ENCODE data around the gene FCRL1.

The FCRL1 gene

DNA sequence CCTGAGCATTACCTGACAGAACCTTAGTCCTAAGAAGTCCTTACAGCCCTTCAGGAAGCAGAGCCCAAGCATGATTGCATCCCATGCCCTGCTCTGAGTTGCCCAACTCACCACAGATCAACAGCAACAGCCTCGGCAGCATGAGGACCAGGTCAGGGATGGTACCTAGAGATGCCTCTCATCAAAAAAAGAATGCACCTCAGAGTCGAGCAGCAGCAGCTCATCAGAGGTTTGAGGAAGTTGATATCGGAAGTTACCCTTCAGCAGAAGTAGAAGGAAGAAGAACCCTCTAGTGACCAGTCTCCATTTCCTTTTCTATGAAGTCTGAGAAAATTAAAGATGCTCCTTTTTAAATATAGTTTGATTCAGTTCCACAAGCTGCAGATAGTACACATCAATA lies at the start of gene FCRL1:
FCRL1 (minus strand) TSS at position 225 of the 400 bp plus-strand sequence; CDS start at position 142, 83 bp downstream.
- DNase-seq (ENCODE audit: low read depth in 1 of 2, low spot score in 1 of 2) = no peak

GRCh38 chr1:157868654-157869053 lies 48.7 kb upstream of the FCRL1 start:
- no peak for DNase-seq (ENCODE audit: low read depth in 1 of 2, low spot score in 1 of 2)

- DNase-seq (ENCODE audit: low read depth in 1 of 2, low spot score in 1 of 2) = no peak
These were observed 42.5 kb upstream of the FCRL1 start for GRCh38 chr1:157862114-157863070.

GRCh38 chr1:157856538-157856937 lies 36.6 kb upstream of the FCRL1 start:
- no peak for DNase-seq (ENCODE audit: low read depth in 1 of 2, low spot score in 1 of 2)

- DNase-seq (ENCODE audit: low read depth in 1 of 2, low spot score in 1 of 2) = no peak
These were observed 32.6 kb upstream of the FCRL1 start for GRCh38 chr1:157852476-157852875.

GRCh38 chr1:157849229-157849875 lies 29.4 kb upstream of the FCRL1 start:
- DNase-seq (ENCODE audit: low read depth in 1 of 2, low spot score in 1 of 2) = no peak

DNA sequence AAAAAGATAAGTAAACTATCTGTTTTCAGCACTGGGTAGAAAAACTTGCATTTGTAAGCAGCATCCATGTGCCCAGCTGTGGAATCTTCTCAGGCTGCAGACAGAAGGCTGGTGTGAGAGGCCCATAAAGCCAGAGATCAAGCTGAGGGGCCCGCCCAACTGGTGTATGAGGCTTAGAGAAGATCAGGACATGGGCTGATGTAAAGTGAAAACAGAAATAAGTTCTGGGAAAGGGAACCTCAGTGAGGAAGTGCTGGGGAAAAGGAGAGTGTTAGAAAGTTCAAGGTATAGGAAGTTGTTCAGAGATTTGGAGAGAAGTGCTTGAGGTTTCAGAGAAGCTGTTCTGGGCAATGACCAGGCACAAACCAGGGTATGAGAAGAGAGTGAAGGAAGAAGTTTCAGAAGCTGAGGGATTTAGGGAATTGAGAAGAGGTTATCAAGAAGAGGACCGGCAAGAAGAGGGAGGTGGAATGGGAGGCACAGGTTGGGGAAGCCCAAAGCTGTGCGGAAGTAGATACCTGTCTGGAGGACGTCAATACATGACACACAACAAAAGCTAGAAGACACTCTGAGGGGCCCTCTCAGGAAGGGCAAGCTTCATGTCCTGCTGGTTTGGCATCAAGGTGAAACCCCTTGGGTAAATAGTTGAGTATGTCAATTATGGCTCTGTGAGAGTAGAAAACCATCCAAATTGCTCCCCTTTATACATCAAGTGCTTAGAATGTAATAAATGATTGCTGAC lies 24.3 kb upstream of the FCRL1 start:
- no peak for DNase-seq (ENCODE audit: low read depth in 1 of 2, low spot score in 1 of 2)

DNA sequence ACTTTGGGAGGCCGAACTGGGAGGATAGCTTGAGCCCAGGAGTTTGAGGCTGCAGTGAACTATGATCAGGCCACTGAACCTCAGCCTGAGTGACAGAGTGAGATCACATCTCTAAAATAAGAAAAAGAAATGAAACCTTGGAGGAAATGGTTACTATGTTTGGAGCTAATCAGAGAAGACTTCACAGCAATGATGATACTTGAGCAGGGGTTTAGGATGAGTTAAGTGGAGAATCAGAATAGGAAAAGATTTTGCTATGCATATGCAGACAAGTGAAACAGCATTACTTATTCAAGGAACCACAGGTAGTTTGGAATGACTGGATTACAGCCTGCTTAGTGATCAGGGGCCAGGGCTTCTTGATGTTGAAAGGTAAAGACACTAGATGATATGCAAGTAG lies 23.0 kb upstream of the FCRL1 start:
- DNase-seq (ENCODE audit: low read depth in 1 of 2, low spot score in 1 of 2) = no peak

DNA sequence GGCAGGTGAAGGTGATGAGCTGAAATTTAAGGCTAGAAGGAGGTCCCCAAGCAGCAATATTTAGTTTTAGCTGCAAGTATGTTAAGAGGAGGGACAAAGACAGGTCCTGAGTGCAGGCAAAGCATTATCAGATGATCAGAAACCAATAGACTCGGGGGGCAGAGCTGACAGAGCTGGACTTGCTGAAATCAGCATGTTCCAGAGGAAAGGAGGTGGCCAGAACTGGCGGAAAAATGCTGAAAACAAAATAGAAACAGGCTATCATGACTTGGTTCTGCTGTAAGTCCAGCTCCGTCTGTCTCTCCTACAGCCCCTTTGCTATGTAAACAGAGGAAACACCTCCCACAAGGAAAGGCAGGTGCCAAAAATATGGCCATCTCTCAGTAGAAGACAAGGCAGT lies 21.8 kb upstream of the FCRL1 start, which contains the start of gene CD5L:
CD5L (minus strand) TSS at position 101 of the 400 bp plus-strand sequence. CDS start 107 bp downstream, outside the sequence.
- no peak for DNase-seq (ENCODE audit: low read depth in 1 of 2, low spot score in 1 of 2)

DNA sequence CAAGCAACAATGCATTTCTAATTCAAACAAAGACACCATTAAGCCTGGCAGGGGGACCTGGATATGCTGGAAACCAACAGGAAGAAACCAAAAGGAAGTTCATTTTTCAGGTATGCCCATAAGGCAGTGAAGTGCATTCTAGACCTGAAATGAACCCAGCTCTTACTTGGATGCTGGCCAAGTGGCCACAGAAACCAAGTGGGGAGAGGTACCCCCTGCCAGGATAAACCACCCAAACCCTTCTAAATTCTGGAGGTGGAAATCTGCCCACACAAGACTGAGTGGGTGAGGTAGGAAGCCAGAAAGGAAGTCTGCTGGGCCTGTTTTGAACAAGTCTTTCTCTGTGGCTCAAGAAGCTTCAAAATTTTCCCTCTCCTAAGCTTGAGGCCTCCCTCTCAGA lies 19.0 kb upstream of the FCRL1 start:
- no peak for DNase-seq (ENCODE audit: low read depth in 1 of 2, low spot score in 1 of 2)

- no peak for DNase-seq (ENCODE audit: low read depth in 1 of 2, low spot score in 1 of 2)
These were observed 14.5 kb upstream of the FCRL1 start for GRCh38 chr1:157834430-157834829.

GRCh38 chr1:157833145-157833544 lies 13.2 kb upstream of the FCRL1 start:
- DNase-seq (ENCODE audit: low read depth in 1 of 2, low spot score in 1 of 2) = no peak

DNA sequence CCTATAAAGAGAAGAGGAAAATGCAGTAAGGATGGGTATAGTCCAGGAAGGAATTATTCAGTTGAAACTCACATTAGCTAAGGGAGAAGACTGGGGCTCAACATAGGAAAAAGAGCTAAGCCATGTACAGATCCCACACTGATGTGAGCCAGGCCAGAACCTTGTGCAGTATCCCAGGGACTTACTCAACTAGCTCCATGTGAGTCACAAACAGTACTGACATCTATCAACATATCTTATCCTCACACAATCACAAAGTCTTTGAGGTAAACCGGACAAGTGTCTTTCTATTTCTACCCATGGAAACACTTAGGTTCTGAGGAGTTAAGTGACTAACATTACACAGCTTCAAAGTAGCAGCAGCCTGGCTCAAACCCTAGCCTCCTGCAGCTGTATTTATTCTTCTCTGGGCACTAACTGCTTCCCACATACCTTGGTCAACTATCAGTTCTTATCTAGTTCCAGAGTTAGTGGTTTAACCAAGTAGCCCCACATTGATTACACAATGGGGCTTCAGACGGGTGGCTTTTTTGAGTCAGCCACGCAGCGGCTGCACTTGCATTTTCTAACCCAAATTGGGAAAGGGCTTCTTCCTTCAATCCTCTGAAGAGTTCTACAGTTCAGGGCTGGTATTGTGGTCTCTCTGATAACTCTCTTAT lies 12.2 kb upstream of the FCRL1 start:
- DNase-seq (ENCODE audit: low read depth in 1 of 2, low spot score in 1 of 2) = no peak

DNA sequence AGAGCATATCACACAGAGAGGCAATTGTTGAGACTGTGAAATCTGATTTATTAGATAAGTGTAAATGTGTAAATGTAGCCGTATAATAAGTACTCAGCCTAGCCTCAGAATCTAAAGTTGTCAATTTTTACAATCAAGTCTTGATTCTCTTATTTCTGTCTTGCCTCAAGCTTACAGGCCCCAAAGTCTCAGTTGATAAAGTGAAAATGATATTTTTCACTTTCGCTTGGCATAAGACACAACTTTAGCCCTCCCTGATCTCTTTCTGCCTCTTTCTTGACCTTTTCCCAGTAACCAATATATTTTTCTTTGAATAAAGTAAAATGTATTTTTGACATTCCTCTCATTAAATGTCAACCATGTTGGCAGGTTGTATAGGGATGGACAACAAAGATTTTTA lies 11.0 kb upstream of the FCRL1 start:
- no peak for DNase-seq (ENCODE audit: low read depth in 1 of 2, low spot score in 1 of 2)

GRCh38 chr1:157829711-157830110 lies 9.8 kb upstream of the FCRL1 start:
- no peak for DNase-seq (ENCODE audit: low read depth in 1 of 2, low spot score in 1 of 2)

DNA sequence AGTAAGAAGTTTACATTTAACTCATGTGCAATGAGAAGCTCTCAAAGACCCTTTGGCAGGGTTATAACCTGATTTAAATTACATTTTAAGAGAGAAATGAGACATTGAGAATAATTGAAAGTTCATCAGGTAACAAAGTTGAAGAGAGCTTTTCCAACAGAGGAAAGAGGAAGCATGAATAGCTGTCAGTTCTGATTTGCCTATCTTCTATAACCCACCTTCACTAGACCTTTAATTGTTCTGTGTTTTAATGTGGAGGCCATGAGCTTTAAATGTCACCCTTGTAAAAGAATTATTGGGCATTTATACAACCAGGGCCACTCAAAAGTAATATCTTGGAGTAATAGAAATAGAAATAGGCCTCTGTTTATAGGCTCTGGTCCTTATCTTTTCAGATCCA lies 9.3 kb upstream of the FCRL1 start:
- DNase-seq (ENCODE audit: low read depth in 1 of 2, low spot score in 1 of 2) = no peak

- DNase-seq (ENCODE audit: low read depth in 1 of 2, low spot score in 1 of 2) = no peak
These were observed 379 bp upstream of the FCRL1 start for GRCh38 chr1:157820299-157820698.

DNA sequence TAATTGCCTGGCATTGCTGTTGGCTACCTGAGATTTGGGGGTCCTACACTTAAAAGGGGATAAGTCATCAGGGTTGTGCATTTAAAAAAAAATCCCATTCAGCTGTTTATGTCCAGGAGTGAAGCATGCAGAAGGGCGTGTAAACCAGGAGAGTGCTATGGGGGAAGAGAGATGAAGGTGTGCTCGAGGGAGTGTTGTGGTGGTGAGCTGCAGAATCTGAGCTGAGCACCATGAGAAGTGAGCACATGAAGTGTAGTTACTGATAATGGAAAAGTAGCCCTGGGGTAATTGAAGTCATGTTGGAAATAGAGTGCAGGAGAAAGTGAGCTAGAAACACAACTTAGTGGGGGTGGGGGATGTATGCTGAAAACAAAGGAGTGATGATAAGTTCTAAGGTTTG lies 705 bp downstream of the FCRL1 start:
- no peak for DNase-seq (ENCODE audit: low read depth in 1 of 2, low spot score in 1 of 2)

GRCh38 chr1:157813269-157813668 lies 6.7 kb downstream of the FCRL1 start:
- DNase-seq (ENCODE audit: low read depth in 1 of 2, low spot score in 1 of 2) = no peak

DNA sequence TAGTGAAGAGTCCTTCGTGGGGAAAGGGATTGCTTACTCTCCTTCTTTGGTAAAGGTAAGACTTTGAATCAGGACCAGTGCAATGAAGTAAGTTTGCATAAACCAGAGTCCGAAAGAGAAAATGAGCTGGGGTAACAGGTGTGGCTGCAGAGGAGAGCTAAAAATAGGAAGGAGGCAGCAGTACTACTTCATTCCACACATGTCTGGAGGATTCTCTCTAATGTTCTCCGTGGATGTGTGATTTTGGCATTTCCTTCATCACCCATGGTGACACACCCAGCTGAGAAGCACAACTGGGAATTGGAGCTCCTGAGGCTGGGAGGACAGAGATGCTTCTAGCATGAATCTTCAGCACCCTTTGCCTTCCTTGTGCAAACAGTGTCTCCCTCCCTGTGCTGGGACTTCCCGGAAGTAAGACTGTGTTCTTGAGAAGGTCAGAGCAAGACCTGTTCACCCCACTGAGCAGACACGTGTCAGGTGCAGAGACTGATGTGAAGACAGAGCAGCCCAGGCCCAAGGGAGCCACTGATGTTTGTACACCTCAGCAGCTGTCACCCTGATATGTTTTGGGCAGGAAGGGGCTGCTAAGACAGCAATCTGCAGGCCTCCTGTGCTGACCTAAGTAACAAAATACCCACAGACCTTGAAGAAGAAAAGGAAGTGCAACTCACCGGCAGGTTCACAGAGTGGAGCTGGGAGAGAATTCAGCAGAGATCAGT lies 13.3 kb downstream of the FCRL1 start:
- no peak for DNase-seq (ENCODE audit: low read depth in 1 of 2, low spot score in 1 of 2)
